Activated CD4-positive, alpha-beta T cell treated with anti-CD3 and anti-CD28 coated beads, Interleukin-2, amount 10 ng/mL, durations not matched to agents 24 days and 14 days (primary cell): ENCODE results near the gene CLMP. TPM values are rescaled to one million over a fixed set of nuclear protein-coding genes. Genes with fewer than 3 reads are reported as not detected.
"Not testable (repeated sequence)": the region's sequence is repeated elsewhere in the genome, so short reads cannot be mapped to it uniquely, and the experiment has no call there.

Experiments
- DNase-seq: peaks from one replicate; pipeline ENCODE4 v3.0.0; 2022
- H3K27ac Mint-ChIP-seq: one replicate; pipeline ENCODE4 v1.8.0; 2022; ENCODE audit warnings: mild to moderate bottlenecking, mixed read lengths
- H3K27me3 Mint-ChIP-seq: one replicate; pipeline ENCODE4 v1.8.0; 2022; ENCODE audit warnings: mixed read lengths
- H3K36me3 Mint-ChIP-seq: one replicate; pipeline ENCODE4 v1.8.0; 2022; ENCODE audit warnings: low read depth, mild to moderate bottlenecking, mixed read lengths
- H3K4me1 Mint-ChIP-seq: one replicate; pipeline ENCODE4 v1.8.0; 2021; ENCODE audit warnings: mixed read lengths
- H3K4me3 Mint-ChIP-seq: one replicate; pipeline ENCODE4 v1.8.0; 2022; ENCODE audit warnings: mild to moderate bottlenecking, moderate library complexity, mixed read lengths
- H3K9me3 Mint-ChIP-seq: one replicate; pipeline ENCODE4 v1.8.0; 2021; ENCODE audit warnings: mixed read lengths
- intact Hi-C: fragments of 100-400 bp; cut with micrococcal nuclease; formaldehyde crosslinking; loops from one replicate; pipeline ENCODE4 v1.15.1; 2023
- total RNA-seq: library from RNA; stranded (reverse); gene quantifications from 2 replicates; pipeline ENCODE4 v1.2.3, GENCODE V29; 2022

CLMP gene
- total RNA-seq, 1 donor from 2014 or later = 0.05 TPM

- no peaks in the 10 kb centered on the region for H3K36me3 Mint-ChIP-seq
- no peak overlapping the region for H3K4me3 Mint-ChIP-seq
- H3K9me3 Mint-ChIP-seq = no peaks in the 10 kb centered on the region
- intact Hi-C loops = no loop called here
- DNase-seq = no peak
- no peak overlapping the region for H3K27ac Mint-ChIP-seq
- H3K27me3 Mint-ChIP-seq = peaks cover 62% of the 10 kb centered on the region
- H3K4me1 Mint-ChIP-seq = no peaks in the 10 kb centered on the region
These were observed 16.3 kb upstream of the CLMP start for GRCh38 chr11:123211149-123211852.

- no peaks in the 10 kb centered on the region for H3K9me3 Mint-ChIP-seq
- intact Hi-C loops = no loop called here
- H3K27me3 Mint-ChIP-seq = peaks cover 56% of the 10 kb centered on the region
- H3K4me1 Mint-ChIP-seq = no peaks in the 10 kb centered on the region
- no peak overlapping the region for H3K27ac Mint-ChIP-seq
- H3K4me3 Mint-ChIP-seq = no peak overlapping the region
- no peak for DNase-seq
- H3K36me3 Mint-ChIP-seq = no peaks in the 10 kb centered on the region
These were observed 14.5 kb upstream of the CLMP start for GRCh38 chr11:123209591-123209990.

DNA sequence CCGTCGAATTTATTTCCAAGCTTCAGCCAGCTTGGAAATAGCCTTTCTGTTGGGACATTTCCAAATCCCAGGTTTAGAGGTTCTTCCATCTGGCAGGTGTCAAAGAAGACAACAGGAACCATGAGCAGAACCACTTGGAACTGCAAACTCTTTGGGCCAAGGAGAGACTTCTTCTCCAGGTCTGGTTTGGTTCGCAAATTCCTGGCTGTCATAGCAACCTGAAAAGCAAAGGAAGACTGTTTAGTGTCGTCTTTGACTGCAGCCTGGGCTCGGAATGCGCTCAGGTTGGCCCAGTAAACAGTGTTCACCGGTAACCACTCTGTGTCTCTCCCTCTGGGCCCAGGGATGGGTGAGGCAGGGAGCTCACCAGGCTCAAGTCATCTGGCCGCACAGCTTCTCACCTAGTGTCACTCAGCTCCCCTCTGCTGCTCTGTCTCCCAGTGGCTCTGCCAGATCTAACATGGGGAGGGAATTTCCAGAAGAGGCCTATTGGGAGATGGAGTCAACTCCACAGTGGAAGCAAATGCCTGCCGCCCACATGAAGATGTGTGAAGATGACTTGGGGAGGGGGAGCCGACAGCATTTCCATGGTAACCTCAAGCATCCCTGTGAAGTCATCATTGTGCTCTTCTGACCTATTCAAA is 11.9 kb upstream of the CLMP start:
- H3K4me1 Mint-ChIP-seq = peaks cover under 1% of the 10 kb centered on the region
- intact Hi-C loops = no loop called here
- H3K9me3 Mint-ChIP-seq = no peaks in the 10 kb centered on the region
- no peak overlapping the region for H3K27ac Mint-ChIP-seq
- H3K36me3 Mint-ChIP-seq = no peaks in the 10 kb centered on the region
- no peak for DNase-seq
- no peak overlapping the region for H3K4me3 Mint-ChIP-seq
- peaks cover 59% of the 10 kb centered on the region for H3K27me3 Mint-ChIP-seq

GRCh38 chr11:123206055-123206454 is 11.0 kb upstream of the CLMP start:
- H3K9me3 Mint-ChIP-seq, intact Hi-C loops, H3K4me3 Mint-ChIP-seq, H3K4me1 Mint-ChIP-seq, H3K27ac Mint-ChIP-seq, H3K36me3 Mint-ChIP-seq, DNase-seq: not testable (repeated sequence)
- H3K27me3 Mint-ChIP-seq = peaks cover 56% of the 10 kb centered on the region

DNA sequence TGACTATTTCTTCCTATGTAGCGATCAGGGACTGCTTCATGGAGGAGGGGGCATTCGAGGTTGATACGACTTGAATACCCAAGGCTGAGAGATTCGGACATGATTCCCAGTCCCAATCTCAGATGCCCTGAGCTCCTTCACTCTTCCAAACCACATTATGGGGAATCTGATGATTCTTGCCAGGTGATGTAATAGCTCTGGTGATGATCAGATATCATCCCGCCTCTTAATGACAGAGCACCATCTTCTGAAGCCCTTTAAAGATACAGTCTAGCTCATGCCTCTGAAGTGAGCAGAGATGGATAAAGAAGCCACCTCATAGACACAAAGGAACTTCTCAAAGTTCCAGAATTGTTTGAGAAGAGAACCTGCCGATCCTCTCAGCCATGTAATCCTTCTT is 8.9 kb upstream of the CLMP start:
- no peaks in the 10 kb centered on the region for H3K36me3 Mint-ChIP-seq
- no peak overlapping the region for H3K27ac Mint-ChIP-seq
- peaks cover 3% of the 10 kb centered on the region for H3K4me1 Mint-ChIP-seq
- DNase-seq = no peak
- intact Hi-C loops = no loop called here
- no peaks in the 10 kb centered on the region for H3K9me3 Mint-ChIP-seq
- no peak overlapping the region for H3K4me3 Mint-ChIP-seq
- H3K27me3 Mint-ChIP-seq = peaks cover 57% of the 10 kb centered on the region

- H3K9me3 Mint-ChIP-seq = no peaks in the 10 kb centered on the region
- H3K27me3 Mint-ChIP-seq = peaks cover 57% of the 10 kb centered on the region
- no peaks in the 10 kb centered on the region for H3K36me3 Mint-ChIP-seq
- H3K4me3 Mint-ChIP-seq = no peak overlapping the region
- peaks cover 3% of the 10 kb centered on the region for H3K4me1 Mint-ChIP-seq
- intact Hi-C loops = no loop called here
- no peak for DNase-seq
- H3K27ac Mint-ChIP-seq = no peak overlapping the region
These were observed 8.4 kb upstream of the CLMP start for GRCh38 chr11:123203471-123203870.

DNA sequence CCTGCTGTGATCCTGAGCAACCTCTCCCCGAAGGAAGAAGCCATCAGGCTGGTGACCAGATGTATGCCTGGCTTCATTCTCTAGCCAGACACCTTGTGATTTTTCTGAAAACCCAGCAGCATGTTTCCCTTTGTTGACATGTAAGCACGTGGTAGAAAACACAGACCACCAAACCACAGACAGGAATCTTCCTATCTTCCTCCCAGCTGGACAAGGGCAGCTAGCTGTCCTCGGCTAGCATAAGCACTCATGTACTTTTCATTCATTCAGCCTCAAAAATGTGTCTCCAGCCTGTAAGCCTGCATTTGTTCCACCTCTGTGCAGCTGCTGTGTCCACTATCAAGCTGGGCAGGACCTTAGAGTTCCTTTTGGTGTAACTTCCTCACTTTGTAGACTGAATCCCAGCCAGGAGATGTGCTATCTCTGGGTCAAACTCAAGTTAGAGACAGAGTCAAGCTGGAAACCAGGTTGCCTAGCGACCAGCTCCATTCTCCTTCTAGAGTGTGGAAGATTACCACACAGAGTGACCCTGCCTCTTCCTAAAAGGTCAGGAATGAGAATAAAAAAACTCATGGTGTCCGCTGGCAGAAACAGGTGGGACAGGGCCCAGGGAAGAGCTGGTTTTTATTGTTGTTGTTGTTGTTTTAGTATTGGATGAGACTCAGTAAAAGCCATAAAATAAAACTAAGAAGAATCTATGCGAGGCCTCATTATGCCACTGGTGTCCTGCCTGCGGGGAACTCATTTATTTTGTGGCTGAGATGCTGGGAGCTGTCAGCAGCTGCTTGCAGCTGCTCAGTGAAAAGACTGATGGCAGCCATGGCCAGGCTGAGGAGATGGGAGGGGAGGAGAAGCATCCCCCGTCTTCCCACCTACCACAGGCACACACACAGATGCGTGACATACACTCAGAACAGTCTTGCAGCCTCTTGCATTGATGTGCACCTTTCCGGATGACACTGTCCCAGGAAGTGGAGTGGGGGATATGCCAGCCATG is 7.4 kb upstream of the CLMP start:
- intact Hi-C loops = no loop called here
- peaks cover 60% of the 10 kb centered on the region for H3K27me3 Mint-ChIP-seq
- H3K4me3 Mint-ChIP-seq = no peak overlapping the region
- H3K36me3 Mint-ChIP-seq = no peaks in the 10 kb centered on the region
- DNase-seq = no peak
- H3K27ac Mint-ChIP-seq = no peak overlapping the region
- H3K9me3 Mint-ChIP-seq = no peaks in the 10 kb centered on the region
- H3K4me1 Mint-ChIP-seq = peaks cover 3% of the 10 kb centered on the region

GRCh38 chr11:123200264-123200663 is 5.2 kb upstream of the CLMP start:
- H3K36me3 Mint-ChIP-seq = no peaks in the 10 kb centered on the region
- H3K4me3 Mint-ChIP-seq = no peak overlapping the region
- H3K9me3 Mint-ChIP-seq = no peaks in the 10 kb centered on the region
- DNase-seq = no peak
- H3K4me1 Mint-ChIP-seq = peaks cover 6% of the 10 kb centered on the region
- no peak overlapping the region for H3K27ac Mint-ChIP-seq
- intact Hi-C loops = no loop called here
- H3K27me3 Mint-ChIP-seq = peaks cover 65% of the 10 kb centered on the region

GRCh38 chr11:123197711-123198110 is 2.7 kb upstream of the CLMP start:
- Mint-ChIP-seq H3K36me3 (no peaks in the 10 kb centered on the region), H3K27me3 (peaks cover 74% of the 10 kb centered on the region), H3K4me1 (peaks cover 6% of the 10 kb centered on the region), H3K27ac (no peak overlapping the region), H3K4me3 (no peak overlapping the region), H3K9me3 (no peaks in the 10 kb centered on the region)
- intact Hi-C loops = no loop called here
- no peak for DNase-seq

DNA sequence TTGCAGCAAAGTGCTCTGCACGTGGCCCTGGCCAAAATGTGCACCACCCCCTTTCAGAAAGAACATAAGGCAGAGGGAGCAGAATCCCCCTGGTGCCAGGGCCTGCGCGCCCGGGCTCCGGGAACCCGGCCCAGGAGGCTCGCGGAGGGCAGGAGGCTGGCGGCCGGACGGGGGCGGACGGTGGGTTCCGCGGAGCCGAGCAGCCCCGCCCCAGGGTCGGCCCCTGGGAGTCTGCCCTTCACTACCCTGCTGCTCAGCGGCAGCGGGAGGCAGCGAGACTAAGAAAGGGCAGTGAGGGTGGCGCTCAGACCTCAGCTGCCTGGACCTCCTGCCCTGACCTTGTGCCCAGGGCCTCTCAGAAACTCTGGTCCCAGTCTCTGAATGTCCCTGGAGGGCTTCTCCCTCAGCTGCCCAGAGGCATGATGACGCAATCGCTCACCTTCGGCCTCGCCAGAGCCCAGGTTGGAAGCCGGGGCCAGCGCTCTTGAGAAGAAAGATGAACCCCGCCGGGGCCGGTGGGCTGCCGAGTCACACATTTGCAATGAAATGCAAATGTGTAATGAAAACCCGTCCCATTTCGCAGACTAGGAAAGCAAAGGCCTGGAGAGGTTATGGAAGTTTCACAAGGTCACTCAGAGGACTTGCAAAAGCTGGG is 1.1 kb upstream of the CLMP start:
- Mint-ChIP-seq H3K4me1 (peaks cover 12% of the 10 kb centered on the region), H3K9me3 (no peaks in the 10 kb centered on the region), H3K36me3 (no peaks in the 10 kb centered on the region), H3K4me3 (peak overlapping the region; percentile 56), H3K27ac (no peak overlapping the region), H3K27me3 (peaks cover 78% of the 10 kb centered on the region)
- no peak for DNase-seq
- intact Hi-C loops = no loop called here

- Mint-ChIP-seq H3K4me1 (peaks cover 12% of the 10 kb centered on the region), H3K36me3 (no peaks in the 10 kb centered on the region), H3K4me3 (peak overlapping the region; percentile 56), H3K9me3 (no peaks in the 10 kb centered on the region), H3K27ac (no peak overlapping the region), H3K27me3 (peaks cover 79% of the 10 kb centered on the region)
- intact Hi-C loops = loop anchor here (5.0 kb wide), 1 partner anchor 53 kb away; no protein-coding TSS in a partner anchor
- DNase-seq = no peak
These were observed 486 bp downstream of the CLMP start for GRCh38 chr11:123194337-123195187.

- H3K27ac Mint-ChIP-seq = no peak overlapping the region
- intact Hi-C loops = loop anchor here (5.0 kb wide), 1 partner anchor 54 kb away; no protein-coding TSS in a partner anchor
- peaks cover 73% of the 10 kb centered on the region for H3K27me3 Mint-ChIP-seq
- H3K9me3 Mint-ChIP-seq = no peaks in the 10 kb centered on the region
- no peak for DNase-seq
- no peaks in the 10 kb centered on the region for H3K36me3 Mint-ChIP-seq
- no peak overlapping the region for H3K4me3 Mint-ChIP-seq
- peaks cover 12% of the 10 kb centered on the region for H3K4me1 Mint-ChIP-seq
These were observed 1.3 kb downstream of the CLMP start for GRCh38 chr11:123193742-123194141.

DNA sequence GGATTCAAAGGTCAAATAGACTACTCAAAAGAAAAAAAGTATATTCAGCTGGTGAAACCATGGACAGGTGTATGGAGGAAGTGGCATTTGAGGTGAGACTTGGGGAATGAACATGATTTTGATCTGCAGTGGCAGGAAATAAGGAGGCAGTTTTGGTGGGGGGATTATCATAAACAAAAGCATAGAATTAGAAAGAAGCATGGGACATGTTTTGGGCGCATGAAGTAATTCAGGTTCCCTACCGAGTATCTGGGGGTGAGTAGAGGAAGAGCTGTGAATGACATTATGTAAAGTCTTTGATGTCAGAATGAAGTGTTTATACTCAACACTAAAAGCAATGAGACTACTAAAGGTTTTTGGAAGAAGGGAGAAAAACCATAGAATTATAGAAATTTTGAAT is 3.1 kb downstream of the CLMP start:
- Mint-ChIP-seq H3K27me3 (peaks cover 72% of the 10 kb centered on the region), H3K27ac (no peak overlapping the region), H3K4me3 (no peak overlapping the region), H3K36me3 (no peaks in the 10 kb centered on the region), H3K9me3 (no peaks in the 10 kb centered on the region), H3K4me1 (peaks cover 15% of the 10 kb centered on the region)
- intact Hi-C loops = loop anchor here (5.0 kb wide), 1 partner anchor 55 kb away; no protein-coding TSS in a partner anchor
- no peak for DNase-seq
